GM18870 (cell line): Measurements from ENCODE around the gene PROZ.
"Not testable (repeated sequence)": the region's sequence is repeated elsewhere in the genome, so short reads cannot be mapped to it uniquely, and the experiment has no call there.

Source experiments
- ATAC-seq: cut with Tn5 transposase; IDR thresholded peaks from one replicate; pipeline ENCODE4 v1.9.1; 2021; ENCODE audit warnings: moderate library complexity; ENCODE audit not compliant: unreplicated experiment

PROZ gene

DNA sequence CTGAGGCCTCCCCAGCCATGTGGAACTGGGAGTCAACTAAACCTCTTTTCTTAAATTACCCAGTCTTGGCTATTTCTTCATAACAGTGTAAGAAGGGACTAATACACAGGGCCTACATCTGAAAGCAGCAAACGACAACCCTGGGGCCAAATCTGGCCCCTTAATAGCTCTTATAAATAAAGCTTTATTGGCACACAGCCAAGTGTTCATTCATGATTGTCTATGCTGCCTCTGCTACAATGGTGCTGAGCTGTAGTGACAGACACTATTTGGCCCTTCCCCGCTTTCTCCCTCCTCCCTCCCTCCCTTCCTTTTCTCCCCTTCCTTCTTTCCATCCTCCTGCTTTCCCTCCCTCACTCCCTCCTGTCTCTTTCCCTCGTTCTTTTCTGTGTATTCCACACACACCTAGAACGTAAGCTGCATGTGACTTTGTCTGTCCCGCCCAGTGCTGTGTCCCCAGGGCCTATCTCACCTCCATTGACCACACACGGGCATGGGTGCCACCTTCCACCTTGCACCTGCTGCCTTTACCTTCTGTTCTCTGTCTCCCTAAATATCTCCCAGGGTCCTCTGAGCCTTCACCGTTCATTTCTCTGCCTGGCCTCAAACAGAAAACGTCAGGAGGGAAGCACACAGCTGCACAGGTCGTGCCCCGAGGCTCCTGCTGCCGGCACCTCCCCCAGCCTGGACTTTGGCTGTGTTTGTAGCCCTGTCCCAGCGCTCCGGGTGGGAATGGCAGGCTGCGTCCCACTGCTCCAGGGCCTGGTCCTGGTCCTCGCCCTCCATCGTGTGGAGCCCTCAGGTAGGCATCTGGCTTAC lies at the start of gene PROZ:
Gene PROZ (plus strand): TSS at position 720 of the 819 bp plus-strand sequence. CDS start 13 bp downstream, at position 733.
- ATAC-seq = no peak

GRCh38 chr13:113109151-113110047 lies 49.0 kb upstream of the PROZ start:
- no peak for ATAC-seq

- ATAC-seq = no peak
Measured at GRCh38 chr13:113110048-113110851, 48.2 kb upstream of the PROZ start.

- no peak for ATAC-seq
Measured at GRCh38 chr13:113110852-113111315, 47.6 kb upstream of the PROZ start.

DNA sequence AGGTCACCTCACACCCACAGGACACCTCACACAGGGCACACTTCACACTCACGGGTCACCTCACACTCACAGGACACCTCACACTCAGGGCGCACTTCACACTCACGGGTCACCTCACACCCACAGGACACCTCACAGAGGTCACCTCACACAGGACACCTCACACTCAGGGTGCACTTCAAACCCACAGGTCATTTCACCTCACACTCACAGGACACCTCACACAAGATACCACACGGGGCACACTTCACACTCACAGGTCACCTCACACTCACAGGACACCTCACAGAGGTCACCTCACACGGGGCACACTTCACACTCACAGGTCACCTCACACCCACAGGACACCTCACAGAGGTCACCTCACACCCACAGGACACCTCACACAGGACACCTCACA lies 46.6 kb upstream of the PROZ start:
- ATAC-seq = not testable (repeated sequence)

DNA sequence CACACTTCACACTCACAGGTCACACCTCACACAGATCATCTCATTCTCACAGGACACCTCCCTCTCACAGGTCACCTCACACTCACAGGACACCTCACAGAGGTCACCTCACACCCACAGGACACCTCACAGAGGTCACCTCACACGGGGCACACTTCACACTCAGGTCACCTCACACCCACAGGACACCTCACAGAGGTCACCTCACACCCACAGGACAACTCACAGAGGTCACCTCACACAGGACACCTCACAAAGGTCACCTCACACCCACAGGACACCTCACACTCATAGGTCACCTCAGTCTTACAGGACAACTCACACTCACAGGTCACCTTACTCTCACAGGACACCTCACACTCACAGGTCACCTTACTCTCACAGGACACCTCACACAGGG lies 46.0 kb upstream of the PROZ start:
- not testable (repeated sequence) for ATAC-seq

- ATAC-seq = no peak
Measured at GRCh38 chr13:113112893-113113845, 45.3 kb upstream of the PROZ start.

DNA sequence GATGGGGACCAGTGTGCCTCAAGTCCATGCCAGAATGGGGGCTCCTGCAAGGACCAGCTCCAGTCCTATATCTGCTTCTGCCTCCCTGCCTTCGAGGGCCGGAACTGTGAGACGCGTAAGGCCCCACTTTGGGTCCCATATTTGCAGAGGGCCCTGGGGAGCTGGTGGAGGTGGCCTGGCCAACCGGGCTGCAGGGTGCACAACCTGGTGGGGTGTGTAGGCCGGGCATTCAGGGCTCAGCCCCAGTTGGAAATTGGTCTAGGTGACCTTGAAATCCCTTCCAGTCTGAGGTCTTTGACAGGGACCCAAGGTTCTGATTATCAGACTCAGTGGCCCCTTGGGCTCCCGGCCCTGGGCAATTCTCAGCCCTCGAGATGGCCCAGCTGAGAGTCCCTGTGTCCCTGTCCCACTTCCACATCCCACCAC lies 44.6 kb upstream of the PROZ start:
- no peak for ATAC-seq

- no peak for ATAC-seq
Measured at GRCh38 chr13:113114511-113115362, 43.7 kb upstream of the PROZ start.

- ATAC-seq = no peak
Measured at GRCh38 chr13:113115363-113116205, 42.9 kb upstream of the PROZ start.

DNA sequence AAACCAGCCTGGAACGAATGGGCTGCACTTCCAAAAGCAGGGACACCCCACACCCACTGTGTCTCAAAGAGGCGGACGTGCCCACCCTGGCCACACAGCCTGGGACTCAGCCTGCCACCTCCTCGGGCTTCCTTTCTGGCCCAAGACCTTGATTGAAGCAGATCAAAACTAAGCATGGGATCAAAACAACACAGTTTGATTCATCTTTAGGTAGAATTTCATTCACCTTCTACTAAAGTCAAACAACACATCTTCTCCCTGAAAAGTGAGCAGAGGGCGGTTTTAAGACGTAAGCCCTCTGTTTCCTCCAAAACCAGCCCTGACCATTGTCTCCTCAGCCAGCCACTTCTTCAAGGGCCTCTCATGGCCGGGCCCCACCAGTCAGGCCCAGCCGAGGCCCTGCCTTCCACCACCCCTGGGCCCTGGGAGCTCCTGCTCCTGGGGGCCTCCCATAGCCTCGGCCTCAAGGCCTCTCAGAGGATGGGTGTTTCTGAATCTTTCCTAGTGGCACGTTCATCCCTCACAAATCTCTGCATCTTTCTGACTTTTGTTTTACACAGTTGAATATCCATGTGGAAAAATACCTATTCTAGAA lies 42.1 kb upstream of the PROZ start:
- no peak for ATAC-seq

DNA sequence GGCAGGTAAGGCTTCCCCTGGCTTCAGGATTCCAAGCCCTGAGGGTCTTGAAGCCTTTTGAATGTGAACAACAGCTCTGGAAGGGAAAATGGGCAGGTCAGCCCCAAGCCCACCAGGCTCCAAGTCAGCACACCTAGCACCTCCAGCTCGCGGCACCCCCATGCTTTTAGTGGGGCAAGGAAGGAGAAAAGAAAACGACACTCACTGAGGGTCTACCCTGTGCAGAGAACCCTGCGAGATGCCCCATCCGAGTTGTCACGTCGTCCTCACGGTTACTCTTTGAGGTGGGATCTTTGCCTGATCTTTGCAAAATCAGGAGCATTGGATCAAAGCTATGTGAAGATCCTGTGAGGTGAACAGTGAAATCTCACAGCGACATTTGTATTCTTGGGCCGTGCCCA lies 41.6 kb upstream of the PROZ start:
- ATAC-seq = no peak

DNA sequence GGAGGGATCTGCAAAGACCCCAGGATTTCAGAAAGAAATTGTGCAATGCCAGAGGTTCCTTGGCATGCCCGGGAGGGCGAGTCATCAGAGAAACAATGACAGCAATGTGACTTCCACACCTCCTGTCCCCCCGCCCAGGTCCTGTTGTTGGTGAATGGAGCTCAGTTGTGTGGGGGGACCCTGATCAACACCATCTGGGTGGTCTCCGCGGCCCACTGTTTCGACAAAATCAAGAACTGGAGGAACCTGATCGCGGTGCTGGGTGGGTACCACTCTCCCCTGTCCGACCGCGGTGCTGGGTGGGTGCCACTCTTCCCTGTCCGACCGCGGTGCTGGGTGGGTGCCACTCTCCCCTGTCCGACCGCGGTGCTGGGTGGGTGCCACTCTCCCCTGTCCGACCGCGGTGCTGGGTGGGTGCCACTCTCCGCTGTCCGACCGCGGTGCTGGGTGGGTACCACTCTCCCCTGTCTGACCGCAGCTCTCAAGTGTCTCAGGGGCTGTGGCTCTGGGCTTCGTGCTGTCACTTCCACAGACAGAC lies 41.0 kb upstream of the PROZ start:
- no peak for ATAC-seq

DNA sequence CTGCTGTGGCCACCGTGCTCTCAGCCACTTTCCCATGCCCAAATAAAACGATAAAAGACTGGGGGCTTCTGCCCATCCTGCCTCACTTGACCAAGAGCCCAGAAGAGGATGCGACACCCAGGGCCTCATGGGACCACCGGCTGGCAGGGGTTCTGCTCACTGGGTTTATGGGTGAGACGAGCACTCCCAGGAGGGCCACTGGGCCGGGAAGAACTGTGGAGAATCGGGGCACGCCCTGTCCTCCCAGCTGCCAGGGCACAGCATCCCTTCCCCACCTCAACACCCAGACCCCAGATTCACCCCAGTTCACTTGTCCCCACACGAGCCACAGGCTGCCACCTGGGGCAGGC lies 40.6 kb upstream of the PROZ start:
- ATAC-seq = no peak

- no peak for ATAC-seq
Measured at GRCh38 chr13:113118261-113119021, 40.0 kb upstream of the PROZ start.

DNA sequence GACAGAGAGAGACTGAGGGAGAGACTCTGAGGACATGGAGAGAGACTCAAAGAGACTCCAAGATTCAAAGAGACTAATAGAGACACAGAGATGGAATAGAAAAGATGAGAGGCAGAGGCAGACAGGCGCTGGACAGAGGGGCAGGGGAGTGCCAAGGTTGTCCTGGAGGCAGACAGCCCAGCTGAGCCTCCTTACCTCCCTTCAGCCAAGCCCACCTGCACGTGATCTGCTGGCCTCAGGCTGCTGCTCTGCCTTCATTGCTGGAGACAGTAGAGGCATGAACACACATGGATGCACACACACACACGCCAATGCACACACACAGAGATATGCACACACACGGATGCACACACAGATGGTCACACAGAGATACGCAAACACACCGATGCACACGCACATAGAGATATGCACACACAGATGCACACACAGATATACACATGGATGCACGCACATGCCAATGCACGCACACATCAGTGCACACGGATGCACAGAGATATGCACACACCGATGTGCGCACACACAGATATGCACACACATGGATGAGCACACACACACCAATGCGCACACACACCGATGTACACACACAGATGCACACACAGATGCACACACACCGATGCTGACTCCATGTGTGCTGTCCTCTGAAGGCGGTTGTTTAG lies 39.2 kb upstream of the PROZ start:
- ATAC-seq = no peak
